CD4-positive, alpha-beta T cell treated with Interleukin-15 for 4 hours (primary cell): Measurements from ENCODE around the gene NPW.
A peak's percentile ranks its signal among the peaks of the same experiment; 100 is the strongest.

ENCODE experiments used
- DNase-seq: peaks from one replicate; pipeline ENCODE4 v3.0.0-alpha.2; 2020; ENCODE audit warnings: low spot score

NPW gene

DNA sequence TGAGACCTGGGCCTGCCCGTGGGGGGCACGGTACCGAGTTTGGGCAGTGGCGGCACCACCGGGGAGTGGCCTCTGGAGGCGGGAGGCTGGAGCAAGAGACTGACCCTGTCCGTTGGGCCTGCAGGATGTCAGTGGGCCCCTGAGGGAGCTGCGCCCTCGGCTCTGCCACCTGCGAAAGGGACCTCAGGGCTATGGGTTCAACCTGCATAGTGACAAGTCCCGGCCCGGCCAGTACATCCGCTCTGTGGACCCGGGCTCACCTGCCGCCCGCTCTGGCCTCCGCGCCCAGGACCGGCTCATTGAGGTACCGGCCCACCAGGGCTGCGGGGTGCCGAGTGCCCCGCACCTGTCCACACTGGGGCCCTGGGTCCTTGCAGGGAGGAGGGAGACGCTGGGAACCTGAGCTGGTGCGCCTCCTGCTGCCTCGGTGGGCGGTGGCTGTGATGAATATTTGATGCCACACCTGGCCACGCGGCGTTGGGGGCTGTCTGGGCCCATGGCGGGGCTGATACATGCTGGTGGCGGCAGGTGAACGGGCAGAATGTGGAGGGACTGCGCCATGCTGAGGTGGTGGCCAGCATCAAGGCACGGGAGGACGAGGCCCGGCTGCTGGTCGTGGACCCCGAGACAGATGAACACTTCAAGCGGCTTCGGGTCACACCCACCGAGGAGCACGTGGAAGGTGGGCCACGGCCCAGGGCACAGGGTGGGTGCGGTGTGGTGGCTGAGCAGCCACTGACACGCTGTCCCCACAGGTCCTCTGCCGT lies 16.8 kb downstream of the NPW start:
- no peak for DNase-seq

DNA sequence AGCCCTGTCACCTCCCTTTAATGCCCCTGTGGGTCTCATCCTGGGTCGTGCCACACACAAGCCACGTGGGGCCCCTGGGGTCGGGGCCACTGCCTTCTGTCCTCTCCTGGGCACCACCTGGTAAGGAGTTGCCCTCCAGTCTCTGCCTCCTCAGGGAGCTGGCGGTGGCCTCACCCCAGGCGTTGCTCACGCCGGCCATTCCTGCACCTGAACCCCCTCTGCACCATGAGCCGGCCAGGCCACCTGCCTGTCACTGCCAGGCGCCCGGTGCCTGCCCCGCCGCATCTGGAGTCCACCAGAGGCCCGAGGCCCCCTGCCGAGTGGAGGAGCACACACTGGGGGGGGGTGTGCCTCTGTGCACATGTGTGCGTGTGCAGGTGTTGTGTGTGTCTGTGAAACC lies 17.5 kb downstream of the NPW start:
- DNase-seq: no peak

DNA sequence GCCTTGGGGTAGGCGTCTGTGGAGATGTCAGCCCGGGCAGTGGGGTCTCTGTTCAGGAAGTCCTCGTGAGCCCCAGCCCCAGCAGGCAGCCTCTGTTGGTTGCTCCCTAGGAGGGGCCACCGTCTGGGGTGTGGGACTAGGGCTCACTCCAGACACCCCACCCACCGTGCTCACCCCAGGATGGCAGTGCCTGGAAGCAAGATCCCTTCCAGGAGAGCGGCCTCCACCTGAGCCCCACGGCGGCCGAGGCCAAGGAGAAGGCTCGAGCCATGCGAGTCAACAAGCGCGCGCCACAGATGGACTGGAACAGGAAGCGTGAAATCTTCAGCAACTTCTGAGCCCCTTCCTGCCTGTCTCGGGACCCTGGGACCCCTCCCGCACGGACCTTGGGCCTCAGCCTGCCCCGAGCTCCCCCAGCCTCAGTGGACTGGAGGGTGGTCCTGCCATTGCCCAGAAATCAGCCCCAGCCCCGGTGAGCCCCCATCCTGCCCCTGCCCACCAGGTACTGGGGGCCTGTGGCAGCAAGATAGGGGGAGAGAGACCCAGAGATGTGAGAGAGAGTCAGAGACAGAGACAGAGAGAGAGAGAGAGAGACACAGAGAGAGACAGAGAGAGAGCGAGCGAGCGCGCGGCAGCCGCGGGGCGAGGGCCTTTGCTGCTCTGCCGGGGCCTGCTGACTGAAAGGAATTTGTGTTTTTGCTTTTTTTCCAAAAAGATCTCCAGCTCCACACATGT lies 18.2 kb downstream of the NPW start:
- DNase-seq: no peak

DNA sequence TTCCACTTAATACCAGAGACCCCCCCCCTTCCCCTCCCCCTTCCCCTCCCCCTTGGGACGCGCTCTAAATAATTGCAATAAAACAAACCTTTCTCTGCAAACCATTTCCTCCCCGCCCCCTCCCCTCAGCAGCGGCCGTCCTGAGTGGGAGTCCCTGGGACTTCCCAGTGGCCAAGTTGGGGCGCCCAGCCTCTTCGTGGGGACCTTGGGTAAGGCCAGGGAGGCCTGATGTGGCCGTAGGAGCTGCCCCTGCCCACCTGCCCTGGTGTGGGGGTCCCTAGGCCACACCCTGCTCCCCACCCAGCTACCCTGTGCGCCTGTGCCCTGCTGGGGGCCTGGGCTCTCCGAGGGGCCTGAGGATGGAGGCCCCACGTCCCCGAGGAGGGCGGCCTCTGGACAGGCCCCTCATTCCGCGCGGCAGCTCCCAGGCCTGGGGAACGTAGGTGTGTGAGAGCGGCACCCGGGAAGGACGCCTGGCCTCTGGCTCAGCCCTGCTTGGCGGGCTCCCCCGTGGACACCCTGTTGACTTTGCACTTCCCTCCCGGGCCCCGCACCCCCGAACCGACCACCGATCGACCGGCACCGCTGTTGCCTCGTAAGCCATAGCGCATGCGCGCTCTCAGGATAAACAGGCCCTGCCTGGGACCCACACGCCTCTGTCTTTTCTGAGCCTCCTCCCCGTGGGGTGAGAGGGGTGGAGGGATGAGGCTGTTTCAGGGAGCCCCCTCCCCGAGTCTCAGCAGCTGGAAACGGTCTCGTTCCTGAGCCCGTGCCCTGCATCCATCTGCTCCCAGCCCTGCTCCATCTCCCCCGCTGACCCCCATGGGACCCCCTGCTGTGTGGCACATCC lies 19.0 kb downstream of the NPW start:
- DNase-seq: no peak

DNA sequence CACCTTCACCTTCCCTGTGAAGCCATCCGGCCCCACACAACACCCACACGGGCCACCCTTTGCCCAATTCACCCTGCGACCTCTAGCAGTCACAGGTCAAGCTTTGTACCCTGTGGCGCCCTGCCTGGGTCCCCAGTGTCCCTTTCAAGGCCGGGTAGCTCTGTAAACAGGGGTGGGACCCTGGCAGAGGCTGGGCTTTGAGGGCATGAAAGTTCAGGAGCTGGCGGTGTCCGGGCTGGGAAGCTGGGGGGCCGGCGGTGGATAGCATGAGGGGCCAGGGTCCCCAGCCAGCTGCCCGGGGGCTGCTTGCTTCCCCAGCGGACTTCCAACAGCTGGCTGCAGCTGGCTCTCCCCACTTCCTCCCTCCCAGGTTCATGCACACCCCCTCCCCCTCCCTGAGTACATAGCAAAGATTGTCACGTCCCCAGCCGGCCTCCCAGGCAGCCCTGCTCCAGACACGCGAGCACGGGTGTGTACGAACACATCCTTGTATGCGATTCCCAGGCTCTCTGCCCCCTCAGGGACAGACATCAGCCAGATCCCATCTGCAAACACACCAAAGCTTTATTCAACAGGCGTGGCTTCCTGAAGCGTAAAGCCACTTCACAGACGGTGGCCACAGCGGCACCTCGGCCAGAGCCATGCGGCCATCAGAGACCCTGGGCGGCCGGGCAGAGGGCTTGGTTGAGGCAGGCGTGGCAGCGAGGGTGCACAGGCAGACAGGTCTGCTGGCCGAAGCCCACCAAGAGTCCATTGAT lies 19.9 kb downstream of the NPW start:
- no peak for DNase-seq

DNA sequence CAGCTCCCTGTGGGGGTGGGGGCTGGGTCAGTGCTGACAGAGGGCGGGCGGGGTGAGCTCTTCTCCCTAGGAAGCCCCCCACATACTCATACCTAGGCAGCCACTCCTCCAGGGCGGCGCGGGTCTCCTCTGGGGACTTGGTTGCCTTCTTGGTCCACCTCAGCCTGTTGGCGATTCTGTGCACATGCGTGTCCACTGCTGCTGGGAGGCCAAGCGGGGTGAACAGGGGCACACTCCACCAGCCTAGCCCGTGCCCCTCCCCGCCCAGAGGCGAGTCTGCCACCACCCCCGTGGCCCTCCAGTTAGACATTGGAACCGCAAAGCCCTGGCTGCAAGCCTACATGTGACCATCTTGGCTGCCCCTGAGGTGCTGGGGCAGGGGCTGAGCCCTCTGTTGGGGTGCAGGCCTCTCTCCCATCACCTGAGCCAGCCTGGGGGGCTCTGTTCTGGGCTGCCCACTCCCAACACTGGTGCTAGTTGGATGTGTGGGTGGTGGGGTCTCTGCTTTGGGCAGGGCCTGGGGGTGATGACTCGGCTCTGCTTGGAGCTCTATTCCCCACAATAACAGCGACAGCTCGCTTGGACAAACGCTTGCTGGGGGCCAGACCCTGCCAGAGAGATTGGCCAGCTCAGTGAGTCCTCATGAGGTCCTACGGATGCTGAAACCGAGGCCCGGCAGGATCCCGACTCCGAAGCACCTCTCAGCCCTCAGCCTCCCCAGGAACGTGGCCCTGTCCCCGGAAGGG lies 20.6 kb downstream of the NPW start:
- DNase-seq: no peak

DNA sequence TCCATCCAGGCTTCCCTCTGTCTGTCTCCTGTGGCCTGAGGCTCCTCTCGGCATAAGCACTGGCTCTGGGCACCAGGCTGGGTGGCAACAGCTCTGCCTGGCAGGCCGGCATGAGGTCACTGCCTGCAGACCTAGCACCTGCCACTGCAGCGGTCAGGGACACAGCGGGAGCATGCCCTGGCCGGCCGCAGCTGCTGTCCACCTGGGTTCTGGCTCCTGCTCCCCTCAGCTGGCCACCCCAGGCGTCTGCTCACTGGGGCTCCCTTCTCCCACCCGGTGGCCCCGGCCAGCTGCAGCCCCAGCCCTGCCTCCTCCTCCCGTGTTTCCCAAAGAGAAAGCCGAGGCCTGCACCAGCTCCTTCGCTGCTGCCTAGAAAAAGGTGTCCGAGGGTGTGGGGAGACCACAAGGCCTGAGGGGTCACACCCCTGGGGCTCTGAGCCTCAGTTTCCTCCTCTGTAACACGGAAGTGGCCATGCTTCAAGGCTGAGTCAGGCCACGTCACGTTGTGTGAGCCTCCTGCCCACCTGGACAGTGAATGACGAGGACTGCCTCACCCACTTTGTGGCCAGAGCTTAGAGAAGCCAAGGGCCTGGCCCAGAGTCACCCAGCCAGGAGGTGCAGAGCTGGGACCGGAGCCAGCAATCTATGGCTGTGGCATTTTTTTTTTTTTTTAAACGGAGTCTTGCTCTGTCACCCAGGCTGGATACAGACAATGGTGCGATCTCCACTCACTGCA lies 21.4 kb downstream of the NPW start:
- no peak for DNase-seq

DNA sequence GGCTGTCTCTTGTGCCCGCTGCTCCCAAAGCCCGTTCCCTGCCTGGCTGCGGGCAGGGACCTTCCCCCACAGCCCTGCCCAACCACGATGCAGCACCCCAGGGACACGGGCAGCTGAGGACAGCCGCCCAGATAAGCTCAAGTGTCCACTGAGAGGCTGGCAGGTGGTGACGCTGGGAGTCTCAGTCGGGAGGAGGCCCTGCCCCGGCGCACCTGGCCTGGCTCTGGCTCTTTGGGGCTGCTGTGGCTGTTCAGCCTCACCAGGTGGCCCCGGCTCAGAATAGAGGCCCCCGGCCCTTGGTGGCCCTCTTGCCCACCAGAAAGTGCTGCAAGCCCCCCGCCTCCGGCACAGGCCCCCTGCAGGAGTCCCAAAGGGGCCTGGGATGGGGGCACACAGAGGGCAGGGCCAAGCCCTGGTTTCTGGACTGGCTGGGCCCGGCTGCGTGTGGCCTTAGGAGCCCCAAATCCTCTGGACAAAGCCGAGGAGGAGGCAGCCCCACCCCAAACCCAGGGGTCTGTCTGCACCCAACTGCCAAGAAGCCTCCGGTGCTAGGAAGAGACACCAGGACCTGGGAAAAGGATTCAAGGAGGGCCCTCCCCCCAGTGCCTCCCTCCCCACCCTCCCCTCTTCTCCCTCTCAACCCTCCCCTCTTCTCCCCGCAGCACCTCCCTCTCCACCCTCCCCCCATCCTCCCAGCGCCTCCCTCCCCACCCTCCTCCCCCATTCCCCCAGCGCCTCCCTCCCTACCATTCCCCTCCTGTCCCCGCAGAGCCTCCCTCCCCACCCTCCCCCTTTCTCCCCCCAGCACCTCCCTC lies 22.8 kb downstream of the NPW start:
- no peak for DNase-seq

DNA sequence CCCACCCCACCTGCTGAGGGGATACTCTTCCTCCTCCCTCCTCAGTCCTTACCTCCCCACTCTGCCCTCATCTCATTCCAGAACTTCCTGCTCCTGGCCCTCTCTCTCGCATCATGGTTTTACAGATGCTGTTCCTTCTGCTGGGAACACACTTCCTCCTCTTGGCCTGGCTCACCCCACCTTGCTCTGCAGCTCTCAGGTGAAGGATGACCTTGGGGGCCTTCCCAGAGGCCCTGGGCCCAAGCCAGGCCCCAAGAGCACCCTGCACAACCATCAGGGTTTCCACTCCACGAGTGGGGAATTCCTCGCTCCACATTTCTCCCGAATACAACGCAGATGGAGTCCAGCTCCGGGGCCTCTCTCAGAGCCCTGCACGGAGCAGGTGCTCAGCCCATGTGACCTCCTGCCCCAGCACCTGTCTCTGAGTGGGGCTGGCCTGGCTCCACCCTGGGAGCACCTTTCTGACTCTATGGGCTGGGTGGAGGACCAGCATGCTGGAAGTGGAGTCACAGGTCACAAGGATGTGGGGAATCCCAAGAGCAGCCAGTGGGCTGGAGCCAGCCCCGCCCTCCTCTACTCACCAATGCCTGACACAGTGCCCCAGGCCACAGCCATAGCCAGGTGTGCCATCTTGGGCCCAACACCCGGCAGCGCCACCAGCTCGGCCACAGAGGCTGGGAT lies 23.5 kb downstream of the NPW start:
- DNase-seq: no peak

DNA sequence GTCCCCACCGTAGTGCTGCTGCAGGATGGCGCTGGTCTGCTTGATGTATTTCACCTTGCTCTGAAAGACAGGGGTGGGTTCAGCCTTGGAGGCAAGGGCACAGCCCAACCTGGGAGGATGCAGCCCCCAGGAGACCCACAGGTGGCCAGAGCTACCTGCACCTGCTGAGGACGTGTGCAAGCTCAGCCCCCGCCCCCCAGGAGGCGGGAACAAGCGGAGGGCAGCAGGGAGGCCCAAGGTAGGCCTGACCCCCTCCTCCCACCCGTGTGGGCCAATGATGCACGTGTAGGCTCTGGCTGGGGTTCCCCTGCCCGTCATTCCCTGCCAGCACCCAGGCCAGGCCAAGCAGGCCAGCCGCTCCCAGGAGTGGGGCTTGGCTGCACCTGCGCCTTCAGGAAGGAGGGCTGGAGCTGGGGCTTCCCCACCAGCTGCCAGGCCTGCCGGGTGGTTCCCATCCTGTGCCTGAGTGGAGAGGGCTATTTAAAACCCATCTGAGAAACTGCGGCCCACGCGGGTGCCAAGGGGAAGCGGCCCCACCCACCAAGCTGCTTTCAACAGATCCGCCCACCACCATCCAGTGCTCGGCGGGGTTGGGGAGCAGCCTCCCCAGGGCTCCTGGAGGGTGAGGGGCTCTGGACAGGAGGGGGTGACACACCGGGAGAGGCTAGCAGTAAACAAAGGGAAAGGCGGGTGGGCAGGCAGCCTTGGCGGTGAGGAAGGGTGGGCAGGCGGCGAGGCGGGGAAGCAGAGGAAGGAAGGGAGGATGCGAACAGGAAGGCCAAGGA lies 24.3 kb downstream of the NPW start:
- no peak for DNase-seq

DNA sequence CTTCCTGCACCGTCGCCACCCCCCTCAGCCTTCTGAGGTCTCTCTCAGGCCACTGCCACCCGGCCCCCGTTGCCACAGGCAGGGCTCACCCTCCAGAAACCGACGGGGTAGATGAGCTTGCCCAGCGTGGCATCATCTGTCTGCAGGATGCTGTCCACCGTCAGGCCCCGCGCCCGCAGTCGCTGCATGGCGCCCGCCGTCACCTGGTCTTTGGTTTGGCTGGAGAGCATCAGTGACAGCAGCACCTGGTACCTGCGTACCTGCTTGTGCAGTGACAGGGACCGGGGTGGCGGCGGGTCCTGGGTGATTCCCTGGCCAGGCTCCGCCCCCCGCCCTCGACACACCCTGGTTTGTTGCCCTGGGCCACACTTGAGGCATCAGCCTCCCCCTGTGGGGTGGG lies 25.0 kb downstream of the NPW start:
- no peak for DNase-seq

DNA sequence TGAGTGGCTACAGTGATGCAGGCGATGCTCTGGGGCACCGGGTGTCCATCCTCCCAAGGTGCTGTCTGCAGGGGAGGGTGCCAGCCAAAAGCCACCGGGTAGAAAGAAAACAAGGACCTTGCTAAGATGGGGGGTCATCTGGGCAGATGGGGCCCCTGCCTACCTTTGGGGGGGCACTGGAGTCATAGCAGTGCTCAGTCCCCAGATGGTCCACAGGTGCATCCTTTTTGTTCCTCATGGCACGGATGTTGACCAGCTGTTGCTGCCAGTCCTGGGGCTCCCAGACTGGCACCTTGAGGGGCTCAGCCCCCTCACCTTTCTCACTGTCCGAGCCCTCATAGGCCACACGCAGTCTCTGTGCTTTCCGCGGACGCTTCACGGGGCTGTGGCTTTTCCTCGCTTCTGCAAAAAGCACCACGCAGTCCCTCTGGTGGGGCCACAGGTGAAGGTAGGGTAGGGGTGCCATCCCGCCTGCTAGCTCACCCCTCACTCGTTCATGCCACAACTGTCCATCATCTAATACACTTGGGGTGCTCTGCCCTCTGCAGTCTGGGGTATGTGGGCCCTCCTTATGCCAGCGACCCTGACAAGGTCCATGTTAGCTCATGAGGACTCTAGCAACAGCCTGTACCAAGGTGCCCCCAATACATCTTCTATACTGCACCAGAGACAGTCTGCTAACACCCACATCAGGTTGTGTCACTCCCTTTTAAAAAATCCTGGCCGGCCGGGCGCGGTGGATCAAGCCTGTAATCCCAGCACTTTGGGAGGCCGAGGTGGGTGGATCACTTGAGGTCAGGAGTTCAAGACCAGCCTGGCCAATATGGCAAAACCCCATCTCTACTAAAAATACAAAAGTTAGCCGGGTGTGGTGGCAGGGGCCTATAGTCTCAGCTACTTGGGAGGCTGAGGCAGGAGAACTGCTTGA lies 26.6 kb downstream of the NPW start:
- no peak for DNase-seq

DNA sequence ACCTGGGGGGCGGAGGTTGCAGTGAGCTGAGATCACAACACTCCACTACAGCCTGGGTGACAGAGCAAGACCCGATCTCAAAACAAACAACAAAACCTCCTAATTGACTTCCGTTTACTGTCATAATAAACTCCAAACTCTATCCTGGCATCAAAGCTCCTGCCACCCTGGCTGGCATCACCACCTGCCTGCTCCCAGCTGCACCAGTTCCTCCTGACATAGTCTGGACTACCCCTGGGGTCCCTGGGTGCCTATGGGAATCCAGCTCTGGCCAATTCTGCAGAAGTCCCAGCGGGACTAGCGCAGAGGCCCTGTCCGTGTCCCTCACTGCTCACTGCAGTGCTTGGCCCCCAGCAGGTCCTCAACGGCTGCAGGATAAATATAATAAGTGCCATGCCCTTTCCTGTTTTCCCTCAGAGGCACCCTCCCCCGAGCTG lies 27.3 kb downstream of the NPW start:
- DNase-seq: no peak

DNA sequence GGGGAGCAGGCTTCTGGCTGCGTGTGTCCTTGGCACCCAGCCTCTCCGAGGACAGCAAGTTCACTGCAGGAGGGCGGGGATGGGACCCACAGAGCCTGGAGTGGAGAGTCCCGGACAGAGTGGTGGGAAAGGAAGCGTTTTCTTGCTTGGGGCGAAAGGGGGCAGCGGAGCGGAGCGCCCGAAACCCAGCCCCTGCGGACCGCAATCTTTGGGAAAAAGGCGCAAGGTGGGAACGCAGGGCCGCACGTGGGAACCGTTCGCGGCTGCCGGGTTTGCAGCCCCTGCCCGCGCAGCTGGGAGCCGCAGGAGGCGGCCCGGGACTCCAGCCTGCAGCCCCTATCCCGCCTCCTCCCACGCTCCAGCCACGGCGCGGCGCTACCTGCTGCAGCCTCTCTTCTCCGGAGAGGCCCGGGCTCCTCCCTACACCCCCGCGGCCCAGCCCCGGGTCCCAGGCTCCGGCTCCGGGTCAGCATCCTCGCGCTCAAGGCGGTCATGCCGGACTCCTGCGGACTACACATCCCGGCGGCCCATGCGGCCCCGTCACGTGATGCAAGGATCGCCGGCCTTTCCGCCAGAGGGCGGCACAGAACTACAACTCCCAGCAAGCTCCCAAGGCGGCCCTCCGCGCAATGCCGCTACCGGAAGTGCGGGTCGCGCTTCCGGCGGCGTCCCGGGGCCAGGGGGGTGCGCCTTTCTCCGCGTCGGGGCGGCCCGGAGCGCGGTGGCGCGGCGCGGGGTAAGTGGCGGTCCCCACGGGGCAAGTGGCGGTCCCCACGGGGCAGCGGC lies 27.9 kb downstream of the NPW start, which contains the start of the genes NTHL1 and TSC2:
Gene NTHL1, minus strand, starts transcription at position 505 of the 786 bp plus-strand sequence. Its CDS starts 11 bp downstream, at position 494.
Gene TSC2, plus strand, starts transcription at position 656 of the 786 bp plus-strand sequence. CDS start 631 bp downstream, outside the sequence.
- DNase-seq: peak; percentile 93

DNA sequence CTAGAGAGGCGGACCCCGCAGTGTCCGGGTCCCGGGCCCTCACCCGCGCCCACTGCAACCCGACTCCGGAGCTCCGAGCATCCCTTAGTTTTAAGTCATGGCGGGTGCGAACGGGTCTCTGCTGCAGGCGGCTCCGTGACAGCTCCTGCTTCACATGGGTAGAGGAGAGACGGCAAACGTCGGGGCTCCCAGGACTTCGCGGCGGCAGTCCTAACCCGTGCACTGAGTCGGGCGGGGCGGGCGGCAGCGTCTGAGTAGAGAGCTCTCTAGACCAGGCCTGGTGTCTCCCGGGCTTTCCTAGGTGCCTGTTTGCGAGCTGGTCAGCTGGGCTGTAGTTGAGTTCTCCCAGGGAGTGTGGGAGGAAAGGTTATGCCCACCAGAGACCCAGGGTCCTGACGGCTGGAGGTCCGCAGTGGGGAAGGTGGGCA lies 28.5 kb downstream of the NPW start:
- no peak for DNase-seq

DNA sequence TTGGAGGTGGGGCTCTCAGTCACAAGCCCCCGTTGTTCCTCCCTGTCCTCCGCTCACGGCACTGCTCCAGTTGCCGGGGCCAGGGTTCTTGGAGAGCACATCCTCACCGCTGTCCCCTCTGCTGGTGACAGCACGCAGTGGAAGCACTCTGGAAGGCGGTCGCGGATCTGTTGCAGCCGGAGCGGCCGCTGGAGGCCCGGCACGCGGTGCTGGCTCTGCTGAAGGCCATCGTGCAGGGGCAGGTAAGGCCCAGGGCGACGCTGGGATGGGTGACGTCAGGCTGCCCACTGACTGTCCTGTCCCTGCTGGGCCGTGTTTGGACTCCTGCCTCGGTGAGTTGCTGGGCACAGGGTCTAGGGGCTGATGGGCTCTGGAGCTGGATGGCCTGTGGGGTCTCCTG lies 33.6 kb downstream of the NPW start:
- no peak for DNase-seq
